GM12873 (cell line): Measurements from ENCODE around the gene STXBP4.

Source experiments
- TF ChIP-seq, protein P1 (sequence below): IDR thresholded peaks from 2 replicates; pipeline ENCODE4 v1.5.1; 2012; ENCODE audit warnings: low read depth, mild to moderate bottlenecking, moderate library complexity, low read length, control low read depth; ENCODE audit not compliant: insufficient read depth; ENCODE audit errors: missing control alignments

STXBP4 gene

DNA sequence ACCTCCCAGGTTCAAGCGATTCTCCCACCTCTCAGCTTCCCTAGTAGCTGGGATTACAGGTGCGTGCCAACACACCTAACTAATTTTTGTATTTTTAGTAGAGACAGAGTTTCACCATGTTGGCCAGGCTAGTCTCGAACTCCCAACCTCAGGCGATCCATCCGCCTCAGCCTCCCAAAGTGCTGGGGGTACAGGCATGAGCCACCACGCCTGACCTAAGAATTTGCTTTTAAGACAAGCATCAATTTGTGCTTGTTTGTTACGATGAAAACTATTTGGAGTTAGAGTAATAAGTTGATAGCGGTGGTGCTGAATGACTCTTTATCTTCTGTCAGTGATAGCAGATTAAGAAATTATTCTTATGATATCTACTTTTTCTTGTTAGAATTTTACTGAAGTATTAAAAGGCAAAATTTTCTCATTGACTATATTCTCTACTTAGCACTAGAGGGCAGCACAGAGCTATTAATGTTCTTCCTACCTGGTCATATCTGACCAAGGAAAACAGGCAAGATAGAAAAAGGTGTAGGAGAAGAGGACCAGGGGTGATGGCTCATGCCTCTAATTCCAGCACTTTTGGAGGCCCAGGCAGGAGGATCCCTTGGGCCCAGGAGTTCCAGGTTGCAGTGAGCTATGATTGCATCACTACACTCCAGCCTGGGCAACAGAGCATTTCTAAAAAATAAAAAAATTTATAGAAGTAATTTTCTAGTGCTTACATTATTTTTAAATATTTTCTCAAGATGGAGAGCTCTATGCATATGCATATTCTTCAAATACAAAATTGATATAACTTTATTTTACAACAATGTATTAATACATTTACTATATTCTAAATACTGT is 24.5 kb downstream of the STXBP4 start:
- TF ChIP-seq, protein P1, sequence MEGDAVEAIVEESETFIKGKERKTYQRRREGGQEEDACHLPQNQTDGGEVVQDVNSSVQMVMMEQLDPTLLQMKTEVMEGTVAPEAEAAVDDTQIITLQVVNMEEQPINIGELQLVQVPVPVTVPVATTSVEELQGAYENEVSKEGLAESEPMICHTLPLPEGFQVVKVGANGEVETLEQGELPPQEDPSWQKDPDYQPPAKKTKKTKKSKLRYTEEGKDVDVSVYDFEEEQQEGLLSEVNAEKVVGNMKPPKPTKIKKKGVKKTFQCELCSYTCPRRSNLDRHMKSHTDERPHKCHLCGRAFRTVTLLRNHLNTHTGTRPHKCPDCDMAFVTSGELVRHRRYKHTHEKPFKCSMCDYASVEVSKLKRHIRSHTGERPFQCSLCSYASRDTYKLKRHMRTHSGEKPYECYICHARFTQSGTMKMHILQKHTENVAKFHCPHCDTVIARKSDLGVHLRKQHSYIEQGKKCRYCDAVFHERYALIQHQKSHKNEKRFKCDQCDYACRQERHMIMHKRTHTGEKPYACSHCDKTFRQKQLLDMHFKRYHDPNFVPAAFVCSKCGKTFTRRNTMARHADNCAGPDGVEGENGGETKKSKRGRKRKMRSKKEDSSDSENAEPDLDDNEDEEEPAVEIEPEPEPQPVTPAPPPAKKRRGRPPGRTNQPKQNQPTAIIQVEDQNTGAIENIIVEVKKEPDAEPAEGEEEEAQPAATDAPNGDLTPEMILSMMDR: peak; percentile 45

DNA sequence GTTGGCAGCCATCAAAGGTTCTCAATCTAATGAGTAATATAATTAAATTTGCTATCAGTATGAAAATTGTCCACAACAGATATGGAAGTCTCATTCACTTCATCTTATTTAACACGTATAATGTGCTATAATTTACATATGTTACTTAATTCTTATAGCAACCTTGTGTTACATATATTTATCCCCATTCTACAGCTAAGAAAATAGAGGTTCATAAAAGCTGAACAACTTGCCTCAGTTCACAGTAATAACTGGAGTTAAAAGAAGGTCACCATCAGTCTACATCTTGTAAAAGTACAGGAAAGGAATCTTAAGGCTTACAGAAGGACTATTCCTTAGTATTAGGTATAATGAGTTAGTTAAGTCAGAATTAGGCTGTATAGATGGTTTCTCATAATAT is 27.9 kb downstream of the STXBP4 start:
- TF ChIP-seq, protein P1: no peak

DNA sequence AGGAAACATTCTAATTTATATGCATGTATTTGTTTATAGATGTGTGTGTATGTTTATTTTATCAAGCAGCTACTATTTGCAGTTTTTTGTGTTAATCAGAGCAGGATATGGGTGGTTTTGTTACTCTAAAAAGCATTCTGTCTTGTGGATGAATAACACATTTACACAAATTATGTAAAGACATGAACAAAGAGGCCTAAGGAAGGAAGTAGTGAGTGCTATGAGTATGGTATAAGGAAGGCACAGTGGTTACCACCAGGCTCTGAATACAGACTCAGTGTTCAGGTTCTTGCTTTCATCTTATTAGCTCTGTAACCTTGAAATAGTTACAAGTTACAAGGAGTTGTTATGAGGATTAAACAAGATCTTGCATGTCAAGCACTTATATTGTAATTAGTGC is 33.9 kb downstream of the STXBP4 start:
- TF ChIP-seq, protein P1: no peak

DNA sequence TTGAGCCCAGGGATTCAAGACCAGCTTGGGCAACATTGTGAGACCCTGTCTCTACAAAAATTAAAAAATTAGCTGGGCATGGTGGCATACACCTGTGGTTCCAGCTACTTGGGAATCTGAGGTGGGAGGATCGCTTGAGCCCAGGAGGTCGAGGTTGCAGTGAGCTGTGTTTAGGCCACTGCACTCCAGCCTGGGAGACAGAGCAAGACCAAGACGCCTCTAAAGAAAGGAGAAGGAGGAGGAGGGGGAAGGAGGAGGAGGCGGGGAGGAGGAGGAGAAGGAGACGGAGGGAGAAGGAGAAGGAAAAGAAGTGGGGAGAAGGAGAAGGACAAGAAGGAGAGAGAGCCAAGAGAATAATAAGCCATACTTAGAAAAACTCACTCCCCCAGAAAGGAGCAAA is 35.9 kb downstream of the STXBP4 start:
- TF ChIP-seq, protein P1: no peak

DNA sequence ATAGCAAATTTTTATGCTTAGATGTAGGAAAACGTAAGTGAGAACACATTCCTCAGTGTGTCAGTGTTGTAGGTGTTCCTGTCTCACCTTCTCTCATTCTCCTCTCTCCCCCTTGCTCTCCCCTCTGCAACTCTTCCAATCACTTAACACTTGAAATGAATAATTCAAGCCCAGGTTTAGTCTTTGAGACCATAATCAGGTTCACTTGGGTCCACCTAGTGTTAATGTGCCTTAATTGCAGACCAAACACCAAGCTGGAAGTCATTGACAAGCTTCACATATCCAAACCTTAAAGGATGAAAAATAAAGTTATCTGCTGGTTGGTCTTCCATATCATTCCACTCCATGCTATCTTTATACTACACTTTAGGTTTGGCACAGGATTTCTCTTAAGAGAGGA is 37.0 kb downstream of the STXBP4 start:
- TF ChIP-seq, protein P1: peak; percentile 62

DNA sequence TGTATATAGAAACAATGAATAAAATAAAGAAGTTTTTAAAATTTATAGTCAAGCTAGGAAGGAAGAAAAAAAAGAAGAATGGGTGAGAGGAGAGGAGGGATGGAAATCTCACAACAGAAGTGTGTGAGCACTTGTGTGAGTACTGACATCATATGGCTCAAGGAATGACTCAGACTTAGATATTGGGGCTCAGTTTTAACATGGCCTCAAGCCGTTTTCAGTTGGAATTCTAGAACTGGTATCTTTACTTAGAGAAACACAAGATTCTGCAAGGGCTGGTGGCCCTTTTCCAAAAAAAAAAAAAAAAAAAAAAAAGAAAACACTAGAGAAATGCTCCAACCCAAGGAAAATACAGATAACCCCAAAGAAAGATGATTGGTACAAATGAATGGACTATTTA is 55.1 kb downstream of the STXBP4 start:
- TF ChIP-seq, protein P1: no peak

DNA sequence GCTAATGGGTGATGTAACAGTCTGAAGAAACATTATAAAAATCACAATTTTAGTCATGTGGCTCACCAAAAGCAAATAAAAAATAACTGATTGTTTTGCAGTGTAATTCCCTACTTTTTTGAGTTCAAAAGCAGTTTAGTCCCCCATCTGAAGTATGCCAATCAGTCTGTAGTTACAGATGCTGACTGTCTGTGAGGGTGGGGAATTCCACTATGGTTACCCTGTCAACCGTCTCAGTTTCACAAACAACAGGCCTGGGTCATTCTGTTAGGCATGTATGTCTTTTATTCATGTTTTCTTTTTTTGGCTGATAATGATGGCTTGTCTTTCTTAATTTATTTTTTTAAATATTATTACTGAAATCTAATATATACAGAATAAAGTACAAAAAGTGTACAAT is 69.3 kb downstream of the STXBP4 start:
- TF ChIP-seq, protein P1: no peak
